ENCODE measurements around the gene IL17C. TPM values are rescaled to one million over a fixed set of nuclear protein-coding genes. Genes with fewer than 3 reads are reported as not detected.

IL17C gene
- total and polyA plus RNA-seq, 2 donors (not counting 1 experiment from before 2014, with no cell fraction given) = 1.3 to 1.5 TPM

- H3K9me3 ChIP-seq (ENCODE audit: control extremely low read depth in 1 of 3, control insufficient read depth in 2 of 3, insufficient read depth in 1 of 3, low read length in 2 of 3) = no peaks in the 10 kb centered on the region
- no peak overlapping the region for H3K4me2 ChIP-seq (replicated peaks; ENCODE audit: low read depth, low read length, poor library complexity, severe bottlenecking)
- POLR2A ChIA-PET = no interaction called here
- H3K79me2 ChIP-seq (ENCODE audit: control insufficient read depth, insufficient read depth, low read length) = peaks cover 71% of the 10 kb centered on the region
- H3K9ac ChIP-seq (ENCODE audit: low read length) = no peak overlapping the region
- no peaks in the 10 kb centered on the region for H3K4me1 ChIP-seq (ENCODE audit: control insufficient read depth in 2 of 2, insufficient read depth in 2 of 2, low read length in 2 of 2)
- no peak overlapping the region for H3K4me3 ChIP-seq (ENCODE audit: control extremely low read depth in 1 of 5, extremely low read depth in 1 of 5, insufficient read depth in 1 of 5, low read depth in 2 of 5, low read length in 4 of 5)
- H3K36me3 ChIP-seq (replicated peaks in 1 of 2; ENCODE audit: control extremely low read depth in 1 of 2, control insufficient read depth in 1 of 2, extremely low read depth in 1 of 2, insufficient read depth in 2 of 2, low read length in 1 of 2) = peaks cover 0 to 45% of the 10 kb centered on the region in 2 experiments
- H3K4me3 Mint-ChIP-seq = no peak overlapping the region
- H4K20me1 ChIP-seq (ENCODE audit: control insufficient read depth, insufficient read depth, low read length, poor library complexity, severe bottlenecking) = peaks cover 85% of the 10 kb centered on the region
- H3K9me3 Mint-ChIP-seq (ENCODE audit: insufficient read depth) = no peaks in the 10 kb centered on the region
- ATAC-seq (ENCODE audit: low read depth) = no peak
- WGBS (ENCODE audit: insufficient coverage) = 97% methylated on average over 19 of the region's 20 CpGs
- H3K27me3 Mint-ChIP-seq = no peaks in the 10 kb centered on the region
- no peak overlapping the region for H3K27ac Mint-ChIP-seq
- DNase-seq = no peak
- no peaks in the 10 kb centered on the region for H3K4me1 Mint-ChIP-seq
- no peak overlapping the region for H2AFZ ChIP-seq (ENCODE audit: insufficient read depth, low read depth, low read length, poor library complexity, severe bottlenecking)
- H3K27me3 ChIP-seq (replicated peaks in 1 of 4; ENCODE audit: control extremely low read depth in 1 of 4, control insufficient read depth in 3 of 4, insufficient read depth in 4 of 4, low read length in 3 of 4) = no peaks in the 10 kb centered on the region
- TF ChIP-seq EZH2 (IDR thresholded peaks at IDR 0.05; ENCODE audit: borderline replicate concordance, insufficient read depth, low read depth, low read length, poor library complexity, severe bottlenecking) (no peak), CTCF (IDR thresholded peaks at IDR 0.05) (no peak)
- CTCF ChIA-PET = no interaction called here
- no peak overlapping the region for H3K27ac ChIP-seq (ENCODE audit: low read length in 2 of 2)
- intact Hi-C loops (cut with micrococcal nuclease) = no loop called here
Measured at GRCh38 chr16:88617268-88618031, 20.9 kb upstream of the IL17C start.

GRCh38 chr16:88618182-88618955, 20.0 kb upstream of the IL17C start:
- no peaks in the 10 kb centered on the region for H3K4me1 ChIP-seq (ENCODE audit: control insufficient read depth in 2 of 2, insufficient read depth in 2 of 2, low read length in 2 of 2)
- Mint-ChIP-seq H3K4me3 (no peak overlapping the region), H3K27me3 (no peaks in the 10 kb centered on the region), H3K9me3 (ENCODE audit: insufficient read depth) (no peaks in the 10 kb centered on the region), H3K4me1 (no peaks in the 10 kb centered on the region), H3K27ac (no peak overlapping the region)
- no peak overlapping the region for H2AFZ ChIP-seq (ENCODE audit: insufficient read depth, low read depth, low read length, poor library complexity, severe bottlenecking)
- TF ChIP-seq CTCF (IDR thresholded peaks at IDR 0.05) (no peak), EZH2 (IDR thresholded peaks at IDR 0.05; ENCODE audit: borderline replicate concordance, insufficient read depth, low read depth, low read length, poor library complexity, severe bottlenecking) (no peak)
- intact Hi-C loops (cut with micrococcal nuclease) = no loop called here
- H4K20me1 ChIP-seq (ENCODE audit: control insufficient read depth, insufficient read depth, low read length, poor library complexity, severe bottlenecking) = peaks cover 86% of the 10 kb centered on the region
- no peak for ATAC-seq (ENCODE audit: low read depth)
- no peak for DNase-seq
- H3K9me3 ChIP-seq (ENCODE audit: control extremely low read depth in 1 of 3, control insufficient read depth in 2 of 3, insufficient read depth in 1 of 3, low read length in 2 of 3) = no peaks in the 10 kb centered on the region
- no peaks in the 10 kb centered on the region for H3K27me3 ChIP-seq (replicated peaks in 1 of 4; ENCODE audit: control extremely low read depth in 1 of 4, control insufficient read depth in 3 of 4, insufficient read depth in 4 of 4, low read length in 3 of 4)
- H3K4me3 ChIP-seq (ENCODE audit: control extremely low read depth in 1 of 5, extremely low read depth in 1 of 5, insufficient read depth in 1 of 5, low read depth in 2 of 5, low read length in 4 of 5) = no peak overlapping the region
- no peak overlapping the region for H3K27ac ChIP-seq (ENCODE audit: low read length in 2 of 2)
- H3K4me2 ChIP-seq (replicated peaks; ENCODE audit: low read depth, low read length, poor library complexity, severe bottlenecking) = no peak overlapping the region
- no peak overlapping the region for H3K9ac ChIP-seq (ENCODE audit: low read length)
- POLR2A ChIA-PET = no interaction called here
- 95% methylated on average over 19 of the region's 20 CpGs for WGBS (ENCODE audit: insufficient coverage)
- CTCF ChIA-PET = no interaction called here
- peaks cover 67% of the 10 kb centered on the region for H3K79me2 ChIP-seq (ENCODE audit: control insufficient read depth, insufficient read depth, low read length)
- peaks cover 0 to 52% of the 10 kb centered on the region in 2 experiments for H3K36me3 ChIP-seq (replicated peaks in 1 of 2; ENCODE audit: control extremely low read depth in 1 of 2, control insufficient read depth in 1 of 2, extremely low read depth in 1 of 2, insufficient read depth in 2 of 2, low read length in 1 of 2)

Data from B cell (primary cell).